ENCODE data around the gene MAD1L1. TPM values are rescaled to one million over a fixed set of nuclear protein-coding genes. Genes with fewer than 3 reads are reported as not detected.

Gene MAD1L1
- total and polyA plus RNA-seq, 11 donors: 11.1 to 29.7 (median 20.9) TPM

DNA sequence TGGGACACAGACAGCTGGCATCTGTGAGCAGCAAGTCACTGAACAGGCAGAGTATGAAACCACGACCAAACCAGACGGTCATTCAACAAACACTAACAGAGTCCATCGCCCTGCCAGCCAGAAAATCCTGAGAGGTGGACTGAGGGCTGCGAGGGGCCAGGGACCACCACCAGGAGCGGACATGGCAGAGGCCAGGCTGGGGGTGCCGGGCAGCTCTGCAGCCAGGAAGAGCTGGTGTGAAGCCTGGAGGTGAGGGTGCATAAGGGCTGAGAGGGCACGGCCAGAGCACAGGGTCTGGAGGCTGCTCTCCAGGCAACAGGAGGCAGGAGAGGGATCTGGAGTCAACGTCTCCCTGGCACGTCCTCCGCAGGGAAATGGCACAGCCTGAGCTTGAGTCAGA, 15.5 kb downstream of the MAD1L1 start:
- intact Hi-C loops (cut with DNase I): loop anchor here in 2 of 10 donors (10.0 kb wide), 2 partner anchors 632 to 642 kb away; partner anchors contain the start of gene PSMG3 (in 1 of the 2)
- no peak for ATAC-seq
- 83 to 90% (median 85%) methylated on average over 10 of the region's 10 CpGs for WGBS, 4 donors
- H3K27ac ChIP-seq: no peak overlapping the region
- DNase-seq: peak in 1 of 5 donors; percentile 33
- peaks cover 0 to 24% (median 7%) of the 10 kb centered on the region in 12 donors for H3K4me1 ChIP-seq
- no peaks in the 10 kb centered on the region for H3K9me3 ChIP-seq
- H3K4me3 ChIP-seq: no peak overlapping the region
- H3K36me3 ChIP-seq: peaks cover 0 to 86% (median 46%) of the 10 kb centered on the region in 9 donors
- H3K27me3 ChIP-seq: no peaks in the 10 kb centered on the region
- TF ChIP-seq CTCF (IDR thresholded peaks at IDR 0.05) (no peak), POLR2A (IDR thresholded peaks at IDR 0.05) (no peak)

GRCh38 chr7:2215851-2216250, 16.9 kb downstream of the MAD1L1 start:
- TF ChIP-seq CTCF (IDR thresholded peaks at IDR 0.05) (no peak), POLR2A (IDR thresholded peaks at IDR 0.05) (no peak)
- Histone ChIP-seq H3K9me3 (no peaks in the 10 kb centered on the region), H3K36me3 (peaks cover 0 to 85% (median 39%) of the 10 kb centered on the region in 9 donors), H3K4me3 (no peak overlapping the region), H3K4me1 (peaks cover 0 to 24% (median 7%) of the 10 kb centered on the region in 12 donors), H3K27me3 (no peaks in the 10 kb centered on the region), H3K27ac (no peak overlapping the region)
- intact Hi-C loops (cut with DNase I): loop anchor here in 2 of 10 donors (10.0 kb wide), 2 partner anchors 631 to 641 kb away; partner anchors contain the start of gene PSMG3 (in 1 of the 2)
- 92 to 96% (median 95%) methylated on average over 14 to 17 of the region's 17 CpGs for WGBS, 4 donors
- peak in 1 of 5 donors; percentile 51 for DNase-seq
- no peak for ATAC-seq

GRCh38 chr7:2214636-2215035, 18.1 kb downstream of the MAD1L1 start:
- peak in 2 of 5 donors; percentile 27 to 47 for DNase-seq
- Histone ChIP-seq H3K9me3 (no peaks in the 10 kb centered on the region), H3K4me3 (no peak overlapping the region), H3K36me3 (peaks cover 0 to 80% (median 39%) of the 10 kb centered on the region in 9 donors), H3K4me1 (peaks cover 0 to 24% (median 7%) of the 10 kb centered on the region in 12 donors), H3K27ac (peak overlapping the region in 10 of 12 donors; percentile 48 to 86 (median 64)), H3K27me3 (no peaks in the 10 kb centered on the region)
- 67 to 95% (median 90%) methylated on average over 9 of the region's 9 CpGs for WGBS, 4 donors
- intact Hi-C loops (cut with DNase I): loop anchor here in 4 of 10 donors (5.0 to 10.0 kb wide), 4 partner anchors 402 to 640 kb away; partner anchors contain the start of gene PSMG3 (in 1 of the 4)
- TF ChIP-seq CTCF (IDR thresholded peaks at IDR 0.05): no peak
- TF ChIP-seq POLR2A (IDR thresholded peaks at IDR 0.05): no peak
- peak in 2 of 4 donors; percentile 6 to 30 for ATAC-seq

DNA sequence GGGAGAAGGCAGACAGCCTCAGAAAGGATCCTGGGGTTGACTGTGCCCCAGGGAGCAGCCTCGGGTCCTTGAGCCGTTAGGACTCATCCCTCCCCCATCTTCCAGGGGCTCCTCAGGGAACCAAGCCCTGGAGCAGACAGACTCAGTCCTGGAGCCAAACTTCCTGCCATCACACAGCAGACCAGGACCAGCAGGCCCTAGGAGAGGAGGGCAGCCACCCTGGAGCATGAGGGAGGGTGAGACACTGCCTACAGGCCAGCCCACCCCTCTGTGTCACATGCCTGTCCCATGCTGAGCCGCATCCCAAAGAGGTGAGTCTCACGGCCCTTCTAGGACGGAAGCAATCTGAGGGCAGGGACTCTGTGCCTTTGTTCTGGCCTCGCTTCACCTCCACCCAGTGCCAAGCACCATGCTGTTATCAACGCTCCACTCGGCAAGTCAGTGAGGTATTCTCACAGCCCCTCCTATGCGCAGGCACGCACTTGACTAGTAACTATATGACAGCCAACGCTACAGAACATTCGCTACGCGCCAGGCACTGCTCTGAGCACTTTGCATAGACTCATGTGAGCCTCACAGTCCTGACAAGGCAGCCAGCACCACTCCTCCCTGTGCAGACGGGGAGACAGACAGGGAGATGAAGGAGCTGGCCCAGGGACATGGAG, 19.1 kb downstream of the MAD1L1 start:
- peaks cover 0 to 24% (median 8%) of the 10 kb centered on the region in 12 donors for H3K4me1 ChIP-seq
- H3K27me3 ChIP-seq: no peaks in the 10 kb centered on the region
- WGBS, 4 donors: 70 to 77% (median 71%) methylated on average over 13 to 15 of the region's 15 CpGs
- intact Hi-C loops (cut with DNase I): loop anchor here in 5 of 10 donors (2.0 to 10.0 kb wide), 5 partner anchors 401 to 639 kb away; partner anchors contain the start of gene PSMG3 (in 1 of the 5)
- no peak for TF ChIP-seq POLR2A (IDR thresholded peaks at IDR 0.05)
- TF ChIP-seq CTCF (IDR thresholded peaks at IDR 0.05): no peak
- peaks cover 0 to 81% (median 39%) of the 10 kb centered on the region in 9 donors for H3K36me3 ChIP-seq
- no peaks in the 10 kb centered on the region for H3K9me3 ChIP-seq
- H3K27ac ChIP-seq: peak overlapping the region in 11 of 12 donors; percentile 47 to 86 (median 62)
- H3K4me3 ChIP-seq: no peak overlapping the region
- ATAC-seq: peak; percentile 82 to 88 (median 85)
- peak; percentile 40 to 87 (median 77) for DNase-seq
